Glutamatergic neuron (in vitro differentiated cells): ENCODE results near the gene CDH4. TPM values are rescaled to one million over a fixed set of nuclear protein-coding genes. Genes with fewer than 3 reads are reported as not detected.

ENCODE experiments used
- DNase-seq: peaks from one replicate; pipeline ENCODE4 v3.0.0; 2022
- H3K27ac Mint-ChIP-seq: one replicate; pipeline ENCODE4 v1.8.0; 2020; ENCODE audit warnings: mild to moderate bottlenecking, mixed read lengths, inconsistent platforms; ENCODE audit not compliant: unreplicated experiment
- H3K27me3 Mint-ChIP-seq: one replicate; pipeline ENCODE4 v1.8.0; 2020; ENCODE audit warnings: mild to moderate bottlenecking, moderate library complexity, mixed read lengths, inconsistent platforms; ENCODE audit not compliant: unreplicated experiment
- H3K36me3 Mint-ChIP-seq: one replicate; pipeline ENCODE4 v1.8.0; 2020; ENCODE audit warnings: mild to moderate bottlenecking, mixed read lengths, inconsistent platforms; ENCODE audit not compliant: unreplicated experiment
- H3K4me1 Mint-ChIP-seq: one replicate; pipeline ENCODE4 v1.8.0; 2020; ENCODE audit warnings: mild to moderate bottlenecking, low read depth, mixed read lengths, inconsistent platforms; ENCODE audit not compliant: unreplicated experiment
- H3K4me3 Mint-ChIP-seq: one replicate; pipeline ENCODE4 v1.8.0; 2020; ENCODE audit warnings: mild to moderate bottlenecking, mixed read lengths, inconsistent platforms; ENCODE audit not compliant: unreplicated experiment
- H3K9me3 Mint-ChIP-seq: one replicate; pipeline ENCODE4 v1.8.0; 2020; ENCODE audit warnings: mild to moderate bottlenecking, moderate library complexity, mixed read lengths, inconsistent platforms; ENCODE audit not compliant: unreplicated experiment
- total RNA-seq: library from RNA; stranded (reverse); fragmentation: NEBNext Ultra II Directional; extraction: Animal tissue kit (Norgen Biotek cat#: 25700); gene quantifications from one replicate; pipeline ENCODE4 v1.2.1, GENCODE V29; 2021; ENCODE audit not compliant: unreplicated experiment
- TF ChIP-seq, protein P1 (sequence below): fragments of 200-600 bp; sonication (generic); IDR thresholded peaks from one replicate; pipeline ENCODE4 v1.5.0; 2021; ENCODE audit not compliant: partially characterized antibody, unreplicated experiment

CDH4 gene
- total RNA-seq, 1 donor from 2014 or later, result 1.2 TPM

GRCh38 chr20:61480158-61480825 lies 228.2 kb downstream of the CDH4 start:
- TF ChIP-seq, protein P1, sequence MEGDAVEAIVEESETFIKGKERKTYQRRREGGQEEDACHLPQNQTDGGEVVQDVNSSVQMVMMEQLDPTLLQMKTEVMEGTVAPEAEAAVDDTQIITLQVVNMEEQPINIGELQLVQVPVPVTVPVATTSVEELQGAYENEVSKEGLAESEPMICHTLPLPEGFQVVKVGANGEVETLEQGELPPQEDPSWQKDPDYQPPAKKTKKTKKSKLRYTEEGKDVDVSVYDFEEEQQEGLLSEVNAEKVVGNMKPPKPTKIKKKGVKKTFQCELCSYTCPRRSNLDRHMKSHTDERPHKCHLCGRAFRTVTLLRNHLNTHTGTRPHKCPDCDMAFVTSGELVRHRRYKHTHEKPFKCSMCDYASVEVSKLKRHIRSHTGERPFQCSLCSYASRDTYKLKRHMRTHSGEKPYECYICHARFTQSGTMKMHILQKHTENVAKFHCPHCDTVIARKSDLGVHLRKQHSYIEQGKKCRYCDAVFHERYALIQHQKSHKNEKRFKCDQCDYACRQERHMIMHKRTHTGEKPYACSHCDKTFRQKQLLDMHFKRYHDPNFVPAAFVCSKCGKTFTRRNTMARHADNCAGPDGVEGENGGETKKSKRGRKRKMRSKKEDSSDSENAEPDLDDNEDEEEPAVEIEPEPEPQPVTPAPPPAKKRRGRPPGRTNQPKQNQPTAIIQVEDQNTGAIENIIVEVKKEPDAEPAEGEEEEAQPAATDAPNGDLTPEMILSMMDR, result no peak
- peaks cover 5% of the 10 kb centered on the region for H3K27me3 Mint-ChIP-seq
- H3K27ac Mint-ChIP-seq, result no peak overlapping the region
- DNase-seq, result no peak
- no peaks in the 10 kb centered on the region for H3K4me1 Mint-ChIP-seq
- H3K4me3 Mint-ChIP-seq, result no peak overlapping the region
- peaks cover 17% of the 10 kb centered on the region for H3K36me3 Mint-ChIP-seq
- H3K9me3 Mint-ChIP-seq, result peaks cover 3% of the 10 kb centered on the region

- TF ChIP-seq, protein P1, result no peak
- H3K4me3 Mint-ChIP-seq, result no peak overlapping the region
- H3K36me3 Mint-ChIP-seq, result peaks cover 17% of the 10 kb centered on the region
- DNase-seq, result no peak
- no peak overlapping the region for H3K27ac Mint-ChIP-seq
- peaks cover 7% of the 10 kb centered on the region for H3K27me3 Mint-ChIP-seq
- no peaks in the 10 kb centered on the region for H3K4me1 Mint-ChIP-seq
- H3K9me3 Mint-ChIP-seq, result peaks cover 5% of the 10 kb centered on the region
These were observed 230.2 kb downstream of the CDH4 start for GRCh38 chr20:61482056-61482887.

DNA sequence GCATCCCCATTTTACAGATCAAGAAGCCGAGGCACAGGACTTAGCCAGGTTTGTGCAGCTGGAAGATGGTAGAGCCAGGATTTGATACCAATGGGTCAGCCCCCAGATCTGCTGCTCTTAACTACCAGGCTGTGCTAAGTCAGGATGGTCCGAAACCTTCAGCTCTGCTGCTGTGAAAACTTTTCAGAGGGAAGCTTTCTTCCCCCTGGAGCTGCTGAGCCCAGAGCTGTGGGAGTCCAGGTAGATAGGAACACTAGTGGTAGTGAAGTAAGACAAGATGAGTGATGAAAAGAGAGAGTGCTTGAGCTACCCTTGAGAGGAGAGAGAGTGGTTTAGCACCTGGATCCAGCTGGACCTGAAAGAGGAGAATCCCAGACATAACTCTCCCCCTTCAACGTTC lies 230.8 kb downstream of the CDH4 start:
- H3K4me1 Mint-ChIP-seq, result no peaks in the 10 kb centered on the region
- TF ChIP-seq, protein P1, result no peak
- H3K4me3 Mint-ChIP-seq, result no peak overlapping the region
- H3K36me3 Mint-ChIP-seq, result peaks cover 13% of the 10 kb centered on the region
- H3K9me3 Mint-ChIP-seq, result peaks cover 5% of the 10 kb centered on the region
- peaks cover 7% of the 10 kb centered on the region for H3K27me3 Mint-ChIP-seq
- no peak for DNase-seq
- H3K27ac Mint-ChIP-seq, result no peak overlapping the region

GRCh38 chr20:61483336-61484067 lies 231.4 kb downstream of the CDH4 start:
- TF ChIP-seq, protein P1, result no peak
- Mint-ChIP-seq H3K9me3 (peaks cover 5% of the 10 kb centered on the region), H3K36me3 (peaks cover 10% of the 10 kb centered on the region), H3K4me3 (no peak overlapping the region), H3K27ac (no peak overlapping the region), H3K4me1 (no peaks in the 10 kb centered on the region), H3K27me3 (peaks cover 5% of the 10 kb centered on the region)
- no peak for DNase-seq
